WTC11 (cell line): ENCODE results near the gene ANKS3.

Experiments used
- CREB1 ChIP-seq: sonication (generic); formaldehyde crosslinking; IDR thresholded peaks from 2 replicates; pipeline ENCODE4 v1.8.0; 2023; ENCODE audit warnings: mild to moderate bottlenecking, missing genetic modification reagents
- HMGXB4 ChIP-seq: sonication (generic); formaldehyde crosslinking; IDR thresholded peaks from 2 replicates; pipeline ENCODE4 v1.8.1; 2023; ENCODE audit warnings: mild to moderate bottlenecking, moderate library complexity, missing genetic modification reagents
- NR3C1 ChIP-seq: sonication (generic); formaldehyde crosslinking; conservative IDR thresholded peaks from 2 replicates; pipeline ENCODE4 v1.8.1; 2023; ENCODE audit warnings: low read depth, mild to moderate bottlenecking, missing genetic modification reagents
- TF ChIP-seq, protein P1 (sequence below): fragments of 200-600 bp; IDR thresholded peaks from 2 replicates; pipeline ENCODE4 v1.8.0; 2022; ENCODE audit warnings: antibody characterized with exemption

DNA sequence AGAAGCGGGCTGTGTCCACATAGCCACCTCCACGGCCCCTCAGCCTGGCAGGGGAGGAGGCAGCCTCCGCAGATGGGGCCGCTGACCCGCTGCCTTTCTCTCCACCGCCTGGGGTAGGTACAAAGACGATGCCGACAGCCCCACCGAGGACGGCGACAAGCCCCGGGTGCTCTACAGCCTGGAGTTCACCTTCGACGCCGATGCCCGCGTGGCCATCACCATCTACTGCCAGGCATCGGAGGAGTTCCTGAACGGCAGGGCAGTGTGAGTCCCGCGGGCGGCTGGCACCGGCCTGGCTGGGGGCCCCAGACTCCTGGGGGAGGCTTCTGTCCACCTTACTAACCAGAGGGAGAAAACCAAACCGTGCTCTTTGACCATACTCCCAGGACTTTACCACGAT is 81.5 kb downstream of the ANKS3 start:
- TF ChIP-seq, protein P1, sequence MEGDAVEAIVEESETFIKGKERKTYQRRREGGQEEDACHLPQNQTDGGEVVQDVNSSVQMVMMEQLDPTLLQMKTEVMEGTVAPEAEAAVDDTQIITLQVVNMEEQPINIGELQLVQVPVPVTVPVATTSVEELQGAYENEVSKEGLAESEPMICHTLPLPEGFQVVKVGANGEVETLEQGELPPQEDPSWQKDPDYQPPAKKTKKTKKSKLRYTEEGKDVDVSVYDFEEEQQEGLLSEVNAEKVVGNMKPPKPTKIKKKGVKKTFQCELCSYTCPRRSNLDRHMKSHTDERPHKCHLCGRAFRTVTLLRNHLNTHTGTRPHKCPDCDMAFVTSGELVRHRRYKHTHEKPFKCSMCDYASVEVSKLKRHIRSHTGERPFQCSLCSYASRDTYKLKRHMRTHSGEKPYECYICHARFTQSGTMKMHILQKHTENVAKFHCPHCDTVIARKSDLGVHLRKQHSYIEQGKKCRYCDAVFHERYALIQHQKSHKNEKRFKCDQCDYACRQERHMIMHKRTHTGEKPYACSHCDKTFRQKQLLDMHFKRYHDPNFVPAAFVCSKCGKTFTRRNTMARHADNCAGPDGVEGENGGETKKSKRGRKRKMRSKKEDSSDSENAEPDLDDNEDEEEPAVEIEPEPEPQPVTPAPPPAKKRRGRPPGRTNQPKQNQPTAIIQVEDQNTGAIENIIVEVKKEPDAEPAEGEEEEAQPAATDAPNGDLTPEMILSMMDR, result no peak
- TF ChIP-seq HMGXB4 (CRISPR knock-in tag), result no peak
- TF ChIP-seq CREB1 (CRISPR knock-in tag), result no peak
- TF ChIP-seq NR3C1 (CRISPR knock-in tag), result no peak
